Tibial nerve (tissue), 4 donors: ENCODE results near the gene NCK2. TPM values are rescaled to one million over a fixed set of nuclear protein-coding genes. Genes with fewer than 3 reads are reported as not detected.

Source experiments
- DNase-seq, 2 donors: peaks; one replicate each; pipeline ENCODE4 v3.0.0-alpha.2; 2019; ENCODE audit warnings: low spot score in 2 of 2
- H3K27ac ChIP-seq, 4 donors: fragments of 200-600 bp; sonication (generic) in 3 of 4; one replicate each; pipeline ENCODE4 v1.5.1; 2017 to 2019; ENCODE audit warnings: mild to moderate bottlenecking in 1 of 4
- H3K27me3 ChIP-seq, 2 donors: fragments of 200-600 bp; sonication (generic) in 1 of 2; one replicate each; pipeline versions ENCODE4 v1.5.1 to v1.6.0; 2017 to 2019
- H3K36me3 ChIP-seq, 3 donors: fragments of 200-600 bp; sonication (generic); one replicate each; pipeline ENCODE4 v1.5.1; 2018 to 2019
- H3K4me1 ChIP-seq, 4 donors: fragments of 200-600 bp; sonication (generic) in 3 of 4; one replicate each; pipeline ENCODE4 v1.5.1; 2017 to 2019
- H3K4me3 ChIP-seq, 4 donors: fragments of 200-600 bp; sonication (generic) in 3 of 4; one replicate each; pipeline ENCODE4 v1.5.1; 2017 to 2019; ENCODE audit warnings: mild to moderate bottlenecking in 1 of 4, moderate library complexity in 1 of 4
- H3K9me3 ChIP-seq, 4 donors: fragments of 200-600 bp; sonication (generic) in 3 of 4; one replicate each; pipeline ENCODE4 v1.5.1; 2017 to 2019
- EP300 ChIP-seq, 2 donors: sonication (generic); formaldehyde crosslinking; IDR thresholded peaks; one replicate each; pipeline ENCODE4 v1.6.1; 2017; ENCODE audit warnings: antibody characterized with exemption in 2 of 2, mild to moderate bottlenecking in 1 of 2
- POLR2A ChIP-seq, 2 donors: fragments of 450-650 bp; IDR thresholded peaks; one replicate each; pipeline ENCODE4 v1.6.1; 2017; ENCODE audit warnings: antibody characterized with exemption in 2 of 2, mild to moderate bottlenecking in 2 of 2, moderate library complexity in 2 of 2
- WGBS, 2 donors: methylation state at CpG; one replicate each; pipeline ENCODE4 v1.1.5; 2018; 5-methylcytosine and 5-hydroxymethylcytosine counted together
- total RNA-seq, 4 donors: library from RNA; depleted of rRNA; stranded (reverse); fragments of >200 nt; gene quantifications; one replicate each; pipeline ENCODE4 v1.1.0, GENCODE V29; 2016
- TF ChIP-seq, protein P1 (sequence below), 5 experiments: fragments of 200-600 bp in 3 of 5; fragments of 450-650 bp in 2 of 5; sonication (generic) in 3 of 5; IDR thresholded peaks; one replicate each; pipeline ENCODE4 v1.5.1; 2016 to 2019; ENCODE audit warnings: antibody characterized with exemption in 5 of 5, mild to moderate bottlenecking in 3 of 5, moderate library complexity in 2 of 5

Gene NCK2
- total RNA-seq, 4 donors from 2014 or later, result 22.6 to 35.9 (median 28.1) TPM

GRCh38 chr2:105874466-105874865, 129.8 kb downstream of the NCK2 start:
- Histone ChIP-seq H3K4me3 (no peak overlapping the region), H3K36me3 (peaks cover 0 to 5% (median 0%) of the 10 kb centered on the region in 3 donors), H3K9me3 (no peaks in the 10 kb centered on the region), H3K4me1 (peaks cover 0 to 23% (median 9%) of the 10 kb centered on the region in 4 donors), H3K27ac (peak overlapping the region in 1 of 4 donors; percentile 54), H3K27me3 (no peaks in the 10 kb centered on the region)
- WGBS, 2 donors, result 87 to 92% methylated on average over 6 of the region's 6 CpGs
- DNase-seq, result no peak
- TF ChIP-seq, protein P1, sequence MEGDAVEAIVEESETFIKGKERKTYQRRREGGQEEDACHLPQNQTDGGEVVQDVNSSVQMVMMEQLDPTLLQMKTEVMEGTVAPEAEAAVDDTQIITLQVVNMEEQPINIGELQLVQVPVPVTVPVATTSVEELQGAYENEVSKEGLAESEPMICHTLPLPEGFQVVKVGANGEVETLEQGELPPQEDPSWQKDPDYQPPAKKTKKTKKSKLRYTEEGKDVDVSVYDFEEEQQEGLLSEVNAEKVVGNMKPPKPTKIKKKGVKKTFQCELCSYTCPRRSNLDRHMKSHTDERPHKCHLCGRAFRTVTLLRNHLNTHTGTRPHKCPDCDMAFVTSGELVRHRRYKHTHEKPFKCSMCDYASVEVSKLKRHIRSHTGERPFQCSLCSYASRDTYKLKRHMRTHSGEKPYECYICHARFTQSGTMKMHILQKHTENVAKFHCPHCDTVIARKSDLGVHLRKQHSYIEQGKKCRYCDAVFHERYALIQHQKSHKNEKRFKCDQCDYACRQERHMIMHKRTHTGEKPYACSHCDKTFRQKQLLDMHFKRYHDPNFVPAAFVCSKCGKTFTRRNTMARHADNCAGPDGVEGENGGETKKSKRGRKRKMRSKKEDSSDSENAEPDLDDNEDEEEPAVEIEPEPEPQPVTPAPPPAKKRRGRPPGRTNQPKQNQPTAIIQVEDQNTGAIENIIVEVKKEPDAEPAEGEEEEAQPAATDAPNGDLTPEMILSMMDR (IDR thresholded peaks at IDR 0.05), result no peak
- no peak for TF ChIP-seq EP300 (IDR thresholded peaks at IDR 0.05)

GRCh38 chr2:105875241-105875640, 130.5 kb downstream of the NCK2 start:
- no peak for DNase-seq
- 81 to 83% methylated on average over 7 of the region's 7 CpGs for WGBS, 2 donors

GRCh38 chr2:105876191-105876590, 131.5 kb downstream of the NCK2 start:
- H3K27ac ChIP-seq, result no peak overlapping the region
- no peak overlapping the region for H3K4me3 ChIP-seq
- peaks cover 0 to 8% (median 1%) of the 10 kb centered on the region in 3 donors for H3K36me3 ChIP-seq
- peaks cover 0 to 23% (median 11%) of the 10 kb centered on the region in 4 donors for H3K4me1 ChIP-seq
- H3K9me3 ChIP-seq, result no peaks in the 10 kb centered on the region
- no peak for DNase-seq
- 80 to 90% methylated on average over 4 of the region's 4 CpGs for WGBS, 2 donors
- no peaks in the 10 kb centered on the region for H3K27me3 ChIP-seq
- TF ChIP-seq POLR2A (IDR thresholded peaks at IDR 0.05) (no peak), EP300 (IDR thresholded peaks at IDR 0.05) (no peak)
- TF ChIP-seq, protein P1 (IDR thresholded peaks at IDR 0.05), result no peak

More at GRCh38 chr2:105875241-105875640, 130.5 kb downstream of the NCK2 start:
- no peak overlapping the region for H3K27ac ChIP-seq
- TF ChIP-seq, protein P1 (IDR thresholded peaks at IDR 0.05), result no peak
- no peak for TF ChIP-seq POLR2A (IDR thresholded peaks at IDR 0.05)
- no peak for TF ChIP-seq EP300 (IDR thresholded peaks at IDR 0.05)
- peaks cover 0 to 23% (median 11%) of the 10 kb centered on the region in 4 donors for H3K4me1 ChIP-seq
- no peak overlapping the region for H3K4me3 ChIP-seq
- no peaks in the 10 kb centered on the region for H3K9me3 ChIP-seq
- H3K36me3 ChIP-seq, result peaks cover 0 to 5% (median 0%) of the 10 kb centered on the region in 3 donors
- H3K27me3 ChIP-seq, result no peaks in the 10 kb centered on the region

GRCh38 chr2:105877945-105878344, 133.2 kb downstream of the NCK2 start:
- Histone ChIP-seq H3K9me3 (peaks cover 0 to 3% (median 0%) of the 10 kb centered on the region in 4 donors), H3K4me1 (peaks cover 0 to 21% (median 7%) of the 10 kb centered on the region in 4 donors), H3K4me3 (no peak overlapping the region), H3K27ac (no peak overlapping the region), H3K36me3 (peaks cover 0 to 26% (median 10%) of the 10 kb centered on the region in 3 donors), H3K27me3 (no peaks in the 10 kb centered on the region)
- WGBS, 2 donors, result 53 to 63% methylated on average over 2 of the region's 2 CpGs
- DNase-seq, result no peak
- TF ChIP-seq POLR2A (IDR thresholded peaks at IDR 0.05), result no peak
- TF ChIP-seq, protein P1 (IDR thresholded peaks at IDR 0.05), result no peak
- no peak for TF ChIP-seq EP300 (IDR thresholded peaks at IDR 0.05)

DNA sequence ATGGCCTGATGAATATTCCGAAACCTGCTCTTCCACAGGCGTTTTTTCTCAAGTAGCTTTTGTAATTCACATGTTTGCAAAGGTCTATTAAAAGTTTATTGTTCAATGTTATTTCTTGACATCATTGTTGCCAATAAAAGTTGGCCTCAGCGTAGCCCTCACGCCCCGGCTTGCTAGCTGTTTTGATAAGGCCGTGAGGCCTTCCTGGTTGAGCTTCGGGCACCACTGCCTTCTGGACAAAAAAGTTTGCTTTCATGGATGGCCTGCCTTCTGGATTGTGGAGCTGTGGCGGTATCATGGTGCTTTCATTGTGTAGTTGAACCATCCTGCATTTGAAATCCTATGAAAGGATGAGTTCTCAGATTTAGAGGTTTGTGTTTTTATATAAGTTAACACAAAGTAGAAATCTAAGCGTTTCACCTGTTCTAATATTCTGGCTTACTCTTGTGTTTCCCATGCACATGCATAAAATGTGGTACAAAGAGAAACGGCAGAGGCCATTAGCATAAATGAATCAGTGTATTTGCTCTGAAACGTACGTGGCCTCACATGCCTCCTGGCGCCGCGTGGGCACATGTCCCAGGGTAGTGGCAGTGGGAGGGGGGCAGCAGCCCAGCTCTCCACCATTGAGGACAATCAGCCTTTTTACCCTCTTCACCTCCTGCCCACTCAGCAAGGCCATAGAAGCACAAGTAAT, 134.5 kb downstream of the NCK2 start:
- H3K9me3 ChIP-seq, result peaks cover 0 to 3% (median 0%) of the 10 kb centered on the region in 4 donors
- peaks cover 0 to 21% (median 5%) of the 10 kb centered on the region in 4 donors for H3K4me1 ChIP-seq
- H3K27ac ChIP-seq, result no peak overlapping the region
- TF ChIP-seq, protein P1 (IDR thresholded peaks at IDR 0.05), result no peak
- TF ChIP-seq EP300 (IDR thresholded peaks at IDR 0.05) (no peak), POLR2A (IDR thresholded peaks at IDR 0.05) (no peak)
- H3K27me3 ChIP-seq, result no peaks in the 10 kb centered on the region
- no peak overlapping the region for H3K4me3 ChIP-seq
- WGBS, 2 donors, result 54 to 61% methylated on average over 15 of the region's 15 CpGs
- H3K36me3 ChIP-seq, result peaks cover 0 to 28% (median 10%) of the 10 kb centered on the region in 3 donors
- no peak for DNase-seq
